Astrocyte (in vitro differentiated cells and primary cell): ENCODE measurements around the gene ACKR1. TPM values are rescaled to one million over a fixed set of nuclear protein-coding genes. Genes with fewer than 3 reads are reported as not detected.

Experiments
- DNase-seq: peaks from one replicate; pipeline ENCODE4 v3.0.0-alpha.2; 2010; ENCODE audit warnings: low read depth
- FAIRE-seq: peaks from 2 replicates; lab custom pipeline; 2011; peaks lifted over from hg19 to GRCh38; lab: Jason Lieb, UNC
- H2AFZ ChIP-seq: 2 replicates; pipeline ENCODE4 v1.6.0; 2012; ENCODE audit warnings: low read depth, low read length, inconsistent platforms
- H3K27ac ChIP-seq: 2 replicates; pipeline ENCODE4 v1.5.1; 2011; ENCODE audit warnings: low read depth, low read length, inconsistent platforms
- H3K27me3 ChIP-seq: 2 replicates; pipeline ENCODE4 v1.6.0; 2011; ENCODE audit warnings: low read length, inconsistent platforms; ENCODE audit not compliant: insufficient read depth
- H3K36me3 ChIP-seq: 2 replicates; pipeline ENCODE4 v1.5.1; 2011; ENCODE audit warnings: low read length, inconsistent platforms; ENCODE audit not compliant: insufficient read depth
- H3K4me1 ChIP-seq: 2 replicates; pipeline ENCODE4 v1.5.1; 2011; ENCODE audit warnings: low read length, inconsistent platforms; ENCODE audit not compliant: insufficient read depth
- H3K4me2 ChIP-seq: 2 replicates; pipeline ENCODE4 v1.6.0; 2012; ENCODE audit warnings: low read length, inconsistent platforms
- H3K4me3 ChIP-seq: 2 replicates; pipeline ENCODE4 v1.5.1; 2011; ENCODE audit warnings: low read depth, mild to moderate bottlenecking, low read length, inconsistent platforms; ENCODE audit not compliant: insufficient read depth
- H3K79me2 ChIP-seq: 2 replicates; pipeline ENCODE4 v1.6.0; 2012; ENCODE audit warnings: mild to moderate bottlenecking, low read length, inconsistent platforms; ENCODE audit not compliant: insufficient read depth
- H3K9ac ChIP-seq: 2 replicates; pipeline ENCODE4 v1.6.0; 2012; ENCODE audit warnings: mild to moderate bottlenecking, low read length, inconsistent platforms
- H3K9me3 ChIP-seq: 2 replicates; pipeline ENCODE4 v1.5.1; 2012; ENCODE audit warnings: low read depth, mild to moderate bottlenecking, low read length, inconsistent platforms; ENCODE audit not compliant: insufficient read depth
- H4K20me1 ChIP-seq: 2 replicates; pipeline ENCODE4 v1.6.0; 2012; ENCODE audit warnings: low read length, inconsistent platforms; ENCODE audit not compliant: insufficient read depth
- H3K27ac Mint-ChIP-seq: one replicate; pipeline ENCODE4 v1.8.0; 2021; ENCODE audit warnings: mild to moderate bottlenecking, mixed read lengths; ENCODE audit not compliant: unreplicated experiment
- H3K27me3 Mint-ChIP-seq: one replicate; pipeline ENCODE4 v1.8.0; 2021; ENCODE audit warnings: low read depth, mixed read lengths; ENCODE audit not compliant: unreplicated experiment
- H3K36me3 Mint-ChIP-seq: one replicate; pipeline ENCODE4 v1.8.0; 2021; ENCODE audit warnings: low read depth, mixed read lengths; ENCODE audit not compliant: unreplicated experiment
- H3K4me1 Mint-ChIP-seq: one replicate; pipeline ENCODE4 v1.8.0; 2021; ENCODE audit warnings: low read depth, mixed read lengths; ENCODE audit not compliant: unreplicated experiment
- H3K4me3 Mint-ChIP-seq: one replicate; pipeline ENCODE4 v1.8.0; 2021; ENCODE audit warnings: mild to moderate bottlenecking, moderate library complexity, mixed read lengths; ENCODE audit not compliant: unreplicated experiment
- H3K9me3 Mint-ChIP-seq: one replicate; pipeline ENCODE4 v1.8.0; 2021; ENCODE audit warnings: mild to moderate bottlenecking, mixed read lengths; ENCODE audit not compliant: unreplicated experiment
- EZH2 ChIP-seq: IDR thresholded peaks from 2 replicates; pipeline ENCODE4 v1.6.1; 2012; ENCODE audit warnings: mild to moderate bottlenecking, low read length, inconsistent platforms; ENCODE audit not compliant: insufficient read depth
- total RNA-seq: library from RNA; stranded (reverse); gene quantifications from 2 replicates; pipeline ENCODE4 v1.2.1, GENCODE V29; 2021
- TF ChIP-seq, protein P1 (sequence below): IDR thresholded peaks from 2 replicates; pipeline ENCODE4 v1.5.1; 2011; ENCODE audit warnings: low read depth, mild to moderate bottlenecking, inconsistent platforms, low read length, moderate library complexity; ENCODE audit not compliant: insufficient read depth

Gene ACKR1
- total RNA-seq, 1 donor from 2014 or later, result 1.00 TPM

DNA sequence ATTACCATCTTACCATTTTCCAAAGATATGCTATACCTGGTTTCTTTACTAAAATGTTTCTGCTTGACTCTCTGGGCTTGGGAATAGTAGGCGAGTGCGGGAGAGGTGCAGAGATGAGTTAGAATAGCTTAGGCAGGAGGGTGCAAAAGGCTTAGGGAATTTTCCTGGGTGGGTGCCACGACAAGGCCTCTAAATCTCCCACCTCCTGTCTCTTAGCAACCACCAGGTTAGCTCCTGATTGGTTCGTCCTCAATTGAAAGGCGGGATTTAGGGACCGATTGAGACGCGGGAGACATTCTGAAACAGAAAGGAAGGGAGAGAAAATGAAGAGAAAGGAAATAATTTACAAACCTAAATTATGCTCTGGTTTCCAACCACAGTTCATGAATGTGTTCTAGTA, 3.1 kb downstream of the ACKR1 start:
- TF ChIP-seq EZH2, result no peak
- H3K27ac ChIP-seq, result no peak overlapping the region
- no peak overlapping the region for H2AFZ ChIP-seq
- Mint-ChIP-seq H3K4me1 (no peaks in the 10 kb centered on the region), H3K9me3 (no peaks in the 10 kb centered on the region), H3K27ac (no peak overlapping the region), H3K27me3 (peaks cover 68% of the 10 kb centered on the region), H3K36me3 (no peaks in the 10 kb centered on the region), H3K4me3 (no peak overlapping the region)
- no peak overlapping the region for H3K4me3 ChIP-seq
- no peak for FAIRE-seq
- no peaks in the 10 kb centered on the region for H3K4me1 ChIP-seq
- H3K36me3 ChIP-seq, result no peaks in the 10 kb centered on the region
- H3K79me2 ChIP-seq, result no peaks in the 10 kb centered on the region
- no peak overlapping the region for H3K9ac ChIP-seq
- no peaks in the 10 kb centered on the region for H3K9me3 ChIP-seq
- peaks cover 9% of the 10 kb centered on the region for H3K27me3 ChIP-seq
- no peak overlapping the region for H3K4me2 ChIP-seq
- DNase-seq, result no peak
- H4K20me1 ChIP-seq, result no peaks in the 10 kb centered on the region

DNA sequence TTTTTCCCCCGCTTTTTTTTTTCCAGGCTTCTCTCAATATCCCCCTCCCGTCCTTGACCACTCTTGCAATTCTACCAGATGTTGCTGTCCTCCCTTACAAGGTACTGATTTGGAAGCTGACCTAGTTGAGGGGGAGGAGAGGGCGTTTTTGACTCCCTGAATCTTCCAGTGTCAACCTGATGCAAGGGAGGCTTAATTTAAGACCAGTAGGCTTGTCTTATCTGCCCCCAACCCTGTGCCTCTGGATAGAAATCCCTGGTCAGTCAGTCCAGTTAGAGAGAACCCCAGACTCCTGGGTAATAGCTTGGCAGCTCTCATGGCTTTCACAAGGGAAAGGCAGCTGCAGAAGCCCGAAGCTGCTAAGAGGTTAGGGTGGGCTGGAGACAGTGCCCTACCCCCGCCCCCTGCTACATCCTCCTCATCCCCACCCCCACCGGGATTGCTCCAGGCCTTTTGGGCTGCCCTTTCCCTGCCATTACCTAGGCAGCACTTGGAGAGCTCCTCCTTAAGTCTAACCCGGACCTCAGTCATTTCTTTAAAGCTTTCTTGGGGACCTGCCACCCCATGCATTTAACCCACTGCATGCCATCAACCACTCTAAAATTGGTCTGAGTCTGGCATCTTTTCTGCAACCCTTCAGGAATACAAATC, 3.6 kb downstream of the ACKR1 start:
- H3K27me3 ChIP-seq, result peaks cover 9% of the 10 kb centered on the region
- H3K79me2 ChIP-seq, result no peaks in the 10 kb centered on the region
- no peak overlapping the region for H2AFZ ChIP-seq
- no peak overlapping the region for H3K9ac ChIP-seq
- DNase-seq (no peak), FAIRE-seq (no peak)
- H3K36me3 ChIP-seq, result no peaks in the 10 kb centered on the region
- Mint-ChIP-seq H3K4me1 (no peaks in the 10 kb centered on the region), H3K27me3 (peaks cover 65% of the 10 kb centered on the region), H3K27ac (no peak overlapping the region), H3K9me3 (no peaks in the 10 kb centered on the region), H3K4me3 (no peak overlapping the region), H3K36me3 (no peaks in the 10 kb centered on the region)
- no peak for TF ChIP-seq EZH2
- TF ChIP-seq, protein P1, sequence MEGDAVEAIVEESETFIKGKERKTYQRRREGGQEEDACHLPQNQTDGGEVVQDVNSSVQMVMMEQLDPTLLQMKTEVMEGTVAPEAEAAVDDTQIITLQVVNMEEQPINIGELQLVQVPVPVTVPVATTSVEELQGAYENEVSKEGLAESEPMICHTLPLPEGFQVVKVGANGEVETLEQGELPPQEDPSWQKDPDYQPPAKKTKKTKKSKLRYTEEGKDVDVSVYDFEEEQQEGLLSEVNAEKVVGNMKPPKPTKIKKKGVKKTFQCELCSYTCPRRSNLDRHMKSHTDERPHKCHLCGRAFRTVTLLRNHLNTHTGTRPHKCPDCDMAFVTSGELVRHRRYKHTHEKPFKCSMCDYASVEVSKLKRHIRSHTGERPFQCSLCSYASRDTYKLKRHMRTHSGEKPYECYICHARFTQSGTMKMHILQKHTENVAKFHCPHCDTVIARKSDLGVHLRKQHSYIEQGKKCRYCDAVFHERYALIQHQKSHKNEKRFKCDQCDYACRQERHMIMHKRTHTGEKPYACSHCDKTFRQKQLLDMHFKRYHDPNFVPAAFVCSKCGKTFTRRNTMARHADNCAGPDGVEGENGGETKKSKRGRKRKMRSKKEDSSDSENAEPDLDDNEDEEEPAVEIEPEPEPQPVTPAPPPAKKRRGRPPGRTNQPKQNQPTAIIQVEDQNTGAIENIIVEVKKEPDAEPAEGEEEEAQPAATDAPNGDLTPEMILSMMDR, result no peak
- no peak overlapping the region for H3K4me2 ChIP-seq
- H3K9me3 ChIP-seq, result no peaks in the 10 kb centered on the region
- no peak overlapping the region for H3K4me3 ChIP-seq
- H3K4me1 ChIP-seq, result no peaks in the 10 kb centered on the region
- H3K27ac ChIP-seq, result no peak overlapping the region
- no peaks in the 10 kb centered on the region for H4K20me1 ChIP-seq

DNA sequence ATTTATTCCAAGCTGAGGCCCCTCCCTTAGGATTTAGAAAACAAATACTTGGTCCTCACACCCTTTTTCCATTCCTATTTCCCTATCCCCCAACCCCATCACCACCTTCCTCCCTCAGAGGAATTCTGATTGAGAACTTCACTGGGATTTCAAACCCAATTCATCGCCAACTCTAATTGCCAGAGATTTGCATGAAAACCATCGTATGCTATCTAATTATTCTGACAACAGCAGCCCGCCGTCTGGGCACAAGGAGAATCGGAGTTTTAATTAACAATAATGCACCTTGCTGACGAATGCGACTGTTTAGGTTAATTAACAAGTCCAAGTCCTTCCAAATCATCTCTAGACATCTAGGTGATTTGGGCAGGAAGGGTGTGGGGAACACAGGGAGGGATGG, 4.4 kb downstream of the ACKR1 start:
- Histone ChIP-seq H4K20me1 (no peaks in the 10 kb centered on the region), H3K9ac (no peak overlapping the region), H3K36me3 (no peaks in the 10 kb centered on the region), H3K4me3 (no peak overlapping the region), H3K9me3 (no peaks in the 10 kb centered on the region), H2AFZ (no peak overlapping the region), H3K27me3 (peaks cover 9% of the 10 kb centered on the region), H3K4me1 (no peaks in the 10 kb centered on the region), H3K4me2 (no peak overlapping the region), H3K27ac (no peak overlapping the region), H3K79me2 (no peaks in the 10 kb centered on the region)
- Mint-ChIP-seq H3K36me3 (no peaks in the 10 kb centered on the region), H3K4me3 (no peak overlapping the region), H3K9me3 (no peaks in the 10 kb centered on the region), H3K27me3 (peaks cover 57% of the 10 kb centered on the region), H3K27ac (no peak overlapping the region), H3K4me1 (no peaks in the 10 kb centered on the region)
- TF ChIP-seq EZH2, result no peak
- TF ChIP-seq, protein P1, result no peak
- no peak for FAIRE-seq
- no peak for DNase-seq
